Measurements from ENCODE around the gene RABL3.
"Not testable (repeated sequence)": the region's sequence is repeated elsewhere in the genome, so short reads cannot be mapped to it uniquely, and the experiment has no call there.

Gene RABL3

DNA sequence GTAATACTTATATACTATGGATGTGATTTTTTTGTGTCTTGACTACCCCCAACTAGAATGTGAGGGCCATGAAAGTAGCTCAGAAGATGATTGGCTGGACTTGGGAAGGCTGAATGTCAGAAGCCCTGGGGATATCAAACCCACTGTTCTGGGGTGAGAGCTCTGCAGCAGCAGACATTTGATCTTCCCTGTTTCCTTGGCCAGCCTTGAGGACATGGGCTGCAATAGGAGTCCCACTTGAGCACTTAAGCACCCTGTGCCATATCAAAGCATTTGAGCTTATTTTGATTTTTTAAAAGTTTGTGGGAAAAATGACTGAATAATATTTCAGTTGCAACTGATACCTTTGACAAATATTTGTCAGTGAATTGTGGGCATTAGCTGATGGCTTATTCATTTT lies 21.9 kb upstream of the RABL3 start:
- Histone ChIP-seq H3K4me3 (no peak overlapping the region), H3K4me1 (peaks cover 9% of the 10 kb centered on the region), H3K9me3 (no peaks in the 10 kb centered on the region), H3K27me3 (ENCODE audit: low read depth) (no peaks in the 10 kb centered on the region), H3K36me3 (replicated peaks) (no peaks in the 10 kb centered on the region; the same call in 1 of the 2 replicates)
- in situ Hi-C loops (cut with MboI; ENCODE audit: low sequenced_read_pairs) = no loop called here
- DNase-seq (ENCODE audit: low spot score in 2 of 2) = no peak

- peaks cover 9% of the 10 kb centered on the region for H3K4me1 ChIP-seq
- in situ Hi-C loops (cut with MboI; ENCODE audit: low sequenced_read_pairs) = no loop called here
- DNase-seq (ENCODE audit: low spot score in 2 of 2) = no peak
These were observed 21.3 kb upstream of the RABL3 start for GRCh38 chr3:120763601-120764000.

DNA sequence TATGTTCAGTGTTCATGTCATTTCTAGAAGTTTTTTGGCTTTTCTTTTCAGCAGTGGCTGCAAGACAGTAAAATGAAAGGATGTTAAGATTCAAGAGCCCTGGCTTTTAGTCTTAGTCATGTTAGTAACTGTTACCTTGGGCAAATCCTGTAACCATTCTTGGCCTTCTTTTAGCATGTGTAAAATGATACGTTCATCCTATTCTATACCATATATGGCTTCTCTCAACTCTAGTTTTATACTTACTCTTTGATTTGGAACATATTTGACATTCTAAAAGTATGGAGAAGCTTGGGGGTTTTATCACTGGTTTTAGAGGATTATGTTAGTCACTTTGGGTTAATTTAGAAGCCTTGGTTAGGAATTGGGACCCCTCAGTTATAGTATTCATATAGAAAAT lies 20.3 kb upstream of the RABL3 start:
- in situ Hi-C loops (cut with MboI; ENCODE audit: low sequenced_read_pairs) = no loop called here
- H3K27me3 ChIP-seq (ENCODE audit: low read depth) = no peaks in the 10 kb centered on the region
- no peaks in the 10 kb centered on the region; the same call in 1 of the 2 replicates for H3K36me3 ChIP-seq (replicated peaks)
- peak in 1 of 2 experiments; percentile 16 for DNase-seq (ENCODE audit: low spot score in 2 of 2)
- H3K4me1 ChIP-seq = peaks cover 9% of the 10 kb centered on the region
- no peak overlapping the region for H3K4me3 ChIP-seq
- no peaks in the 10 kb centered on the region for H3K9me3 ChIP-seq

More at GRCh38 chr3:120763601-120764000, 21.3 kb upstream of the RABL3 start:
- H3K36me3 ChIP-seq (replicated peaks) = no peaks in the 10 kb centered on the region; the same call in 1 of the 2 replicates
- H3K27me3 ChIP-seq (ENCODE audit: low read depth) = no peaks in the 10 kb centered on the region
- H3K9me3 ChIP-seq = no peaks in the 10 kb centered on the region
- H3K4me3 ChIP-seq = no peak overlapping the region

DNA sequence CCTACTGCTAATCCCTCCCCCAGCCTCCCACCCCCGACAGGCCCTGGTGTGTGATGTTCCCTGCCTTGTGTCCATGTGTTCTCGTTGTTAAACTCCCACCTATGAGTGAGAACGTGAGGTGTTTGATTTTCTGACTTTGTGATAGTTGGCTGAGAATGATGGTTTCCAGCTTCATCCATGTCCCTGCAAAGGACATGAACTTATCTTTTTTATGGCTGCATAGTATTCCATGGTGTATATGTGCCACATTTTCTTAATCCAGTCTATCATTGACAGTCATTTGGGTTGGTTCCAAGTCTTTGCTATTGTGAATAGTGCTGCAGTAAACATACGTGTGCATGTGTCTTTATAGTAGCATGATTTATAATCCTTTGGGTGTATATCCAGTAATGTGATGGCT lies 16.2 kb upstream of the RABL3 start:
- H3K4me3 ChIP-seq; DNase-seq (ENCODE audit: low spot score in 2 of 2); H3K27me3 ChIP-seq (ENCODE audit: low read depth); H3K36me3 ChIP-seq (replicated peaks); H3K4me1 ChIP-seq; H3K9me3 ChIP-seq; in situ Hi-C loops (cut with MboI; ENCODE audit: low sequenced_read_pairs): not testable (repeated sequence)

GRCh38 chr3:120756061-120756460 lies 13.7 kb upstream of the RABL3 start:
- Histone ChIP-seq H3K9me3 (no peaks in the 10 kb centered on the region), H3K27me3 (ENCODE audit: low read depth) (no peaks in the 10 kb centered on the region), H3K4me1 (no peaks in the 10 kb centered on the region), H3K4me3 (no peak overlapping the region), H3K36me3 (replicated peaks) (peaks cover 4% of the 10 kb centered on the region; the same call in 1 of the 2 replicates)
- no peak for DNase-seq (ENCODE audit: low spot score in 2 of 2)
- in situ Hi-C loops (cut with MboI; ENCODE audit: low sequenced_read_pairs) = no loop called here

- Histone ChIP-seq H3K27me3 (ENCODE audit: low read depth) (no peaks in the 10 kb centered on the region), H3K9me3 (no peaks in the 10 kb centered on the region), H3K4me3 (no peak overlapping the region), H3K4me1 (no peaks in the 10 kb centered on the region), H3K36me3 (replicated peaks) (0 out of 2 replicates have a peak, but pooled peaks cover 4% of the 10 kb centered on the region)
- in situ Hi-C loops (cut with MboI; ENCODE audit: low sequenced_read_pairs) = no loop called here
- DNase-seq (ENCODE audit: low spot score in 2 of 2) = no peak
These were observed 11.5 kb upstream of the RABL3 start for GRCh38 chr3:120753810-120754209.

DNA sequence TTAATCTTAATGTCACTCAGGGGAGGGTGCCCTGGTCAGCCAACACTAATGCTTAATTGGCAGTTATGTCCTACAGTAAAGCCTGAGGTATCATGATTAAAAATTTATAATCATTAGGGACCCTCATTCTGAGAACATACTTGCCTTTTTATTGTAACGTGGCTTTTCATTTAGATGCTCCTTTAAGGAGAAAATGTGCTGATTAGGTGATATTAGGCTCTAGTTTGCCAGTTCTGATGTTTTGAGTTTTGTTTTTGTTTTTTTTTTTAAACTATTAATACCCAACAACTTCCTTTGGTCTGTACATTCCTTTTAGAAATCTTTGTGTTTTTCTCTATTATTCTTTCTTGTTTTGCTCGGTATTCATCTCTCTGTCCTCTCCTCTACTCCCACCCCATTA lies 10.5 kb upstream of the RABL3 start:
- H3K9me3 ChIP-seq = no peaks in the 10 kb centered on the region
- no peak for DNase-seq (ENCODE audit: low spot score in 2 of 2)
- 0 out of 2 replicates have a peak, but pooled peaks cover 4% of the 10 kb centered on the region for H3K36me3 ChIP-seq (replicated peaks)
- in situ Hi-C loops (cut with MboI; ENCODE audit: low sequenced_read_pairs) = no loop called here
- H3K4me3 ChIP-seq = no peak overlapping the region
- H3K4me1 ChIP-seq = no peaks in the 10 kb centered on the region
- no peaks in the 10 kb centered on the region for H3K27me3 ChIP-seq (ENCODE audit: low read depth)

DNA sequence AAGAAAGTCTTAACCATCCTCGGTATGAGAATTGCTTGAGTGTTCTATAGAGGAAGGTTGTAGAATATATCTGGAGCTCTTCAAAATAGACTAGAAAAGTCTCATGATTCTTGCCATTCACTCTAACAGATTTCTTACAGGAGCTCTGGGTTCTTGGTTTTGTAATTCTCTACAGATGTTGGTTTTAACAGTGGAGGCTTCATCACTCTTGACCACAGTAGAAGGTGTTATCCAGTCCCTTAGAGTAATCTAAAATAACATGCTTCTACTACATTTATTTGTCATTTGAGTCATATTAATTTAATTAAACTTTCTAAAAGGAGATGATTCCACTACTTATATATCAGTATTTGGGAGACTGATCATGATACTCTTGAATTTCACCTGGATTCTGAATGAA lies 9.9 kb upstream of the RABL3 start:
- Histone ChIP-seq H3K4me3 (no peak overlapping the region), H3K9me3 (no peaks in the 10 kb centered on the region), H3K36me3 (replicated peaks) (0 out of 2 replicates have a peak, but pooled peaks cover 4% of the 10 kb centered on the region), H3K4me1 (no peaks in the 10 kb centered on the region), H3K27me3 (ENCODE audit: low read depth) (no peaks in the 10 kb centered on the region)
- DNase-seq (ENCODE audit: low spot score in 2 of 2) = no peak
- in situ Hi-C loops (cut with MboI; ENCODE audit: low sequenced_read_pairs) = no loop called here

GRCh38 chr3:120749843-120750242 lies 7.5 kb upstream of the RABL3 start:
- no peak overlapping the region for H3K4me3 ChIP-seq
- no peaks in the 10 kb centered on the region for H3K9me3 ChIP-seq
- H3K27me3 ChIP-seq (ENCODE audit: low read depth) = no peaks in the 10 kb centered on the region
- in situ Hi-C loops (cut with MboI; ENCODE audit: low sequenced_read_pairs) = no loop called here
- H3K4me1 ChIP-seq = no peaks in the 10 kb centered on the region
- H3K36me3 ChIP-seq (replicated peaks) = no peaks in the 10 kb centered on the region
- no peak for DNase-seq (ENCODE audit: low spot score in 2 of 2)

DNA sequence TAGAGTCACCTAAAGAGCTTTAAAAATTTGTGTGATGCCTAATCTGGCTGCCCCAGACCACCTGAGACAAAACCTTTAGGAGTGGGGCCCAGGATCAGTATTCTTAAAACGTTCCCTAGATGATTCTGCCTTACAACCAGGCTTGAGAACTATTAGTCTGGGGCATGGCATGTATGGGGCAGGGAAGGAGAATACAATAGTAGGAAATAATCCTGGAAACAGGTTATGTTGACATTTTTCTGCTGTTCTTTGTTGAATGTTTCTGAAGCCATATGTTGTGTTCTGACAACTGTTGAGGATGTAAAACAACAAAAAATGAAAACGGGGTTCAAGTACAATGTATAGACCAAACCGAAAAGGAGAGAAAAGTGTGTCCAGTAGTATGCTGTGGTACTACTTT lies 3.1 kb upstream of the RABL3 start:
- H3K4me3 ChIP-seq = no peak overlapping the region
- no peaks in the 10 kb centered on the region for H3K9me3 ChIP-seq
- H3K36me3 ChIP-seq (replicated peaks) = no peaks in the 10 kb centered on the region
- no peaks in the 10 kb centered on the region for H3K27me3 ChIP-seq (ENCODE audit: low read depth)
- H3K4me1 ChIP-seq = peaks cover 11% of the 10 kb centered on the region
- DNase-seq (ENCODE audit: low spot score in 2 of 2) = no peak
- in situ Hi-C loops (cut with MboI; ENCODE audit: low sequenced_read_pairs) = no loop called here

DNA sequence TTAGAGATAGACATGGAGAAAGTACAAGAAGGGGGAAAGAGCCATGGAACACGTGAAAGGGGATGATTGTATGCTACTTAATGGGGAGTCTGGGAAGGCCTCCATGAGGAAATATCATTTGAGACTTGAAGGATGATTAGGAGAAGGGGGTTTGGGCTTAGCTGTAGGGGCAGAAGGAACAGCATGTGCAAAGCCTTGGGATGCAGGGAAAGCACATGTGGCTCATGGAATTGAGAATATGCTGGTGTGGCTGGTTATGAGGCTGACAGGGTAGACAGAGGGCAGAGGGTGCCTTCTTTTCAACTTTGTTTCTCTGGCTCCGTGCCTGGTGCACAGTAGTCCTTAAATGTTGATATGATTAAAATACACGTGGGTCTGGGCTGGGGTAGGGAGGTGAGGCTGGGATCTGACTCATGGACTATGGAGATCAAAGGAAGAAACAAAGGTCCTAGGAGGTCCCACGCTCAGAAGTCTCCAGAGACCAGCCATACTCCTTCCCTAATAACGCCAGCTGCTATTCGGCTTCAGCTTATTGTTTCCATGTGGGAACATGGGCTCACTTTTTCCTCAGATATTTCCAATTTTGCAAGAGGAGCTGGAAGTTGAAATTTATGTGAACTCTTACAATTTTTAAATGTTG lies 1.4 kb upstream of the RABL3 start:
- DNase-seq (ENCODE audit: low spot score in 2 of 2) = no peak
- Histone ChIP-seq H3K36me3 (replicated peaks) (no peaks in the 10 kb centered on the region), H3K9me3 (no peaks in the 10 kb centered on the region), H3K4me1 (peaks cover 11% of the 10 kb centered on the region), H3K4me3 (peak overlapping the region; percentile 87), H3K27me3 (ENCODE audit: low read depth) (no peaks in the 10 kb centered on the region)
- in situ Hi-C loops (cut with MboI; ENCODE audit: low sequenced_read_pairs) = no loop called here

DNA sequence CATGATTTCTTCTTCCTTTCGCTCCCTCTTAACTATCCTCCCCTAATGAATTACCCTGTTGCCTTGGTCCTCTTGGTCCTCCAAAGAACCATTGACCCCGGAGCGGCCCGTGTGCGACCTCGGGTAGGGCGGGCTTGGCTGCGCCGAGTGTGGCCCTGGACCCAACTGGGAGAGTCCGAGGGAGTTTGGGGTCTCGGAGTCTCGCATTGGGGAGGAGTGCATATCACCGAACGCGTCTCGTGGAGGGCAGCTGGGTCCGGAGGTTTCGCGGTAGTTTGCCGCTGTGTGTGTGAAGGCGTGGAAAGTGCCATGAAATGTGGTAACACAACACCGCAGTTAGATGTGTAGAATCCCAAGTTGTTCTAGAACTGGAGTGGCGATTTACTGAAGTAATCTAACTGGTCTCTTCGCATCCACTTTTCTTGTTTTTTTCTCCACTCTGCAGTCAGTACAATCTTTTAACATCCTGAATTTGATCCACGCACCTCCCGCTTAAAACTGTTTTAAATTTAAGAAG lies 591 bp upstream of the RABL3 start:
- Histone ChIP-seq H3K4me1 (peaks cover 11% of the 10 kb centered on the region), H3K9me3 (no peaks in the 10 kb centered on the region; the same call in 1 of the 2 replicates), H3K27me3 (ENCODE audit: low read depth) (no peaks in the 10 kb centered on the region), H3K36me3 (replicated peaks) (no peaks in the 10 kb centered on the region), H3K4me3 (peak overlapping the region; percentile 87)
- peak in 1 of 2 experiments; percentile 40 for DNase-seq (ENCODE audit: low spot score in 2 of 2)
- in situ Hi-C loops (cut with MboI; ENCODE audit: low sequenced_read_pairs) = no loop called here

- no peaks in the 10 kb centered on the region; the same call in 1 of the 2 replicates for H3K9me3 ChIP-seq
- H3K4me1 ChIP-seq = peaks cover 11% of the 10 kb centered on the region
- DNase-seq (ENCODE audit: low spot score in 2 of 2) = no peak
- no peaks in the 10 kb centered on the region for H3K27me3 ChIP-seq (ENCODE audit: low read depth)
- in situ Hi-C loops (cut with MboI; ENCODE audit: low sequenced_read_pairs) = no loop called here
- peak overlapping the region; percentile 87 for H3K4me3 ChIP-seq
- H3K36me3 ChIP-seq (replicated peaks) = no peaks in the 10 kb centered on the region
These were observed 499 bp downstream of the RABL3 start for GRCh38 chr3:120741837-120742197.

GRCh38 chr3:120741320-120741719 lies 996 bp downstream of the RABL3 start:
- DNase-seq (ENCODE audit: low spot score in 2 of 2) = no peak
- no peaks in the 10 kb centered on the region for H3K36me3 ChIP-seq (replicated peaks)
- H3K27me3 ChIP-seq (ENCODE audit: low read depth) = no peaks in the 10 kb centered on the region
- peaks cover 11% of the 10 kb centered on the region for H3K4me1 ChIP-seq
- in situ Hi-C loops (cut with MboI; ENCODE audit: low sequenced_read_pairs) = no loop called here
- no peaks in the 10 kb centered on the region; the same call in 1 of the 2 replicates for H3K9me3 ChIP-seq
- peak overlapping the region; percentile 87 for H3K4me3 ChIP-seq

Measured in HAP-1 (cell line).